HG02870 (cell line): ENCODE data around the gene EIF3L.

ENCODE experiments used
- ATAC-seq: cut with Tn5 transposase; IDR thresholded peaks from one replicate; pipeline ENCODE4 v1.9.1; 2021; ENCODE audit warnings: mild to moderate bottlenecking, moderate library complexity; ENCODE audit not compliant: unreplicated experiment

EIF3L gene

DNA sequence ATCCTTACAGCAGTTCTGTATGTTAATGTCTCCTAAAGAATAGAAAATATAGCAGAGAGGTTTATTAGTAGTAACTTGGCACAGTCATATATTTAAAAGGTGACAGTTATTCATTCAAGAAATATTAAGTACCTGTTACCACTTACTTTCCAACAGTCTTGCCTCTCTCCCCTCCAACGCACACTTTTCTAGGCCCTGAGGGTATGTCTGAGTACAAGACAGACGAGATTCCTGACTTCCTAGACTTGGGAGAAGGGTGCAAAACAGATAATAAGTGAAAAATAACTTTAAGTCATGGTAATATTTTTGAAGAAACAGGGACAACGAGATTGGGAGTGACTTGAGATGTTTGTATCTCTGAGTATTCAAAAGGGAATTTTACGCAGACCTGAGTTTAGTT is 1.6 kb downstream of the EIF3L start:
- no peak for ATAC-seq

DNA sequence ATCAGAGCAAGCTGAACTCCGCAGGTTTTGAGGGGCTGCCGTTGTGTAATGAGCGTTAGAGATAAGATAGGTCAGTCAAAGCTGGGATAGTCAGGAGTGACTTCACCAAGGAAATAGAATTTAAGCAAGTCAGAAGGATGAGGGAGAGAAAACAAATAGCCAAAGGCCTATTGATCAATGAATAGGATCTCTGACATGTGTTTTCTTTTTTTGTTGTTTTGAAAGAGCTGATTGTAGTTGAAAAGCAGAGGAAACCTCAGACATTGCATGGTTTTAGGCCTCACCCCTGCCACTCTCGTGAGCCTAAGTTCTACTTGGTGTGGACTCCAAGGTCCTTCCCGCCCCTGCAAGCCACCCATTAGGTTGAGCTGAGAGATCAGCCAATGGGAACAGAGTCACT is 3.2 kb downstream of the EIF3L start:
- no peak for ATAC-seq

DNA sequence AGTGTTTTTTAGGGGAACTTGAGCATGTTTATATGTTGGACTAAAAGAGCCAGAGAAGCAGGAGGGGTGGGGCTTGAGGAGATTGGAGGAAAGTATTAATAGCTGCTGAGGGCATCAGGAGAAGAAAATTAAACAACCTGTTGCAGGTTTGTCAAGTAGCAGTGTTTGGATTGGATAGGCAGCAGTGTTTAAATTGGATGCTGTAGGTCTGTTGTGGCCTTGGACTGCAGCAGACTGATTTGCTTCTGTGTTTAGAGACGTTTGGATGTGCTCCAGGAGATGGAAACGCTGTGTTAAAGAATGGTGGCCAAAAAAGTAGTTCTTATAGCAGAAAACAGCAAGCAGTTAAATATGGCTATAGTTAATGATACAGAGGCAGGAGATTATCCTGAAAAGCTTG is 5.7 kb downstream of the EIF3L start:
- no peak for ATAC-seq

DNA sequence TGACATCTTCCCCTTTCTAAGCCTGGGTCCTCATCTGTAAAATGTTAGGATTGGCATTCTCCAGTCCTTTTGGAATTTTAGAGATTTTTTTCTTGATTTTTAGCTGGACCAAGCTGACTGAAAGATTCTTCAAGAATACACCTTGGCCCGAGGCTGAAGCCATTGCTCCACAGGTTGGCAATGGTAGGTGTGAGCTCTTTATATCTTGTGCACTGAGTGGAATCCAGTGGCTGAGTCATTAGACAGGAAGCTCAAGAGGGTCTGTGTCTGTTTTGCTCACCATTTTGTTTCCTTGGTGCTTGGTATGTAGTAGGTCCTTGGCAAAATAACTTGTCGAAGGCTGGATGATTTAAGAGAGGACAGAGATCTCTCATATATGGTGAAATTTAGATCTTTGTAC is 6.2 kb downstream of the EIF3L start:
- ATAC-seq = no peak

DNA sequence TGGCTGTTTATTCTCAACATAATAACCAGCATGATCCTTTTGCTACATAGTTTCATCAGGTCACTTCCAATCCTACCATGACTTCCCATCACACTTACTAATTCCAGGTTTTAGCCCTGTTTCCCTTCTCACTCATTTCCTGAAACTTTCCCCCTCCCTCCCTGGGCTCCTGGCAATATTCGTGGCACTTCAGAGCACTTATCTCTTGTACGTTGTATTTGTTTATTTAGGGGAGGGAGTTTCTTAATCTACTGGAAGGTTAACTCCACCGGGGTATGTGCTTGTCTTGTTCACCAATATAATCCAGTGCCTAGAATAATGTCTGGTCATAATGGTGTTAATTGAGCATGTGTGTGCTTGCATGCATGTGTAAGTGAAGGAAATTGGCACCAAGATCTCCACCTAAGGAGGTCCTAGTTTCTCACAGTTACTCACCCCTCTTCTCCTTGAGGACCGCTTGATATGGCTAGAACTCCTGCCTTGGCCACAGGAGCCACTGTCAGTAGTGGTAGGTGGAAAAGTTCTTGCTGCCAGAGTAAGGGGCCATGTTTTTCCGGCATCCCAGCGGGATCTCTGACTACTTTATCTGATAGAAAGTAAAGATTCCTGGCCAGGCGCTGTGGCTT is 11.7 kb downstream of the EIF3L start:
- ATAC-seq = no peak

DNA sequence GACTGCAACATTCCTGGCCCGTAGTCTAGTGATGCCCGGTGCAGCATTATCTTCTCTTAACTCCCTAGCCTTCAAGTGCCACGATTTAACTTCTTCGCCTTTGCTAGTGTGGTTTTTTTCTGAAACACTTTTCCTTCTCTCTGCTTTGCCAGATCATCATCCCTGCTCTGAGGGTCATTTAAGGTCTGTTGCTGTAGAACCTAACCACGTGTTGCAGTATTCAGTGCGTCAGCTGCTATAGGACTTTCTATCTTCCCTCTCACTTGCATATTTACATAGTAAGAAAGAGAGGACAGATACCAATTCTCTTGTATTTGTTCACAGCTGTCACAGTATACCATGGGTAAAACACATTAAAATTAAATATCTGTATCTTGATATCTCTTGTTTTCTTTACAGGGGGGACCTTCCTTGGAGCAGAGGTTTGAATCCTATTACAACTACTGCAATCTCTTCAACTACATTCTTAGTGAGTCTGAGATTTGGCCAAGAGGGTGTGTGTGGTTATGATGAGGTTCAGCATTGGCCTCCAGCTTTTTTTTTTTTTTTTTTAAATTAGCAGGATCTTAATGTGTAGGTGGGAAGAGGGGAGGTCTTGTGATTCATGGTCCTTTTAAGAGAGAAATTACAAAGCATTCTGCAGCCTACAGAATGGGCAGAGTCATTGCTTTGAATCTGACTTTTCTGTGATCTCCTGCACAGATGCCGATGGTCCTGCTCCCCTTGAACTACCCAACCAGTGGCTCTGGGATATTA is 13.5 kb downstream of the EIF3L start:
- ATAC-seq = no peak

DNA sequence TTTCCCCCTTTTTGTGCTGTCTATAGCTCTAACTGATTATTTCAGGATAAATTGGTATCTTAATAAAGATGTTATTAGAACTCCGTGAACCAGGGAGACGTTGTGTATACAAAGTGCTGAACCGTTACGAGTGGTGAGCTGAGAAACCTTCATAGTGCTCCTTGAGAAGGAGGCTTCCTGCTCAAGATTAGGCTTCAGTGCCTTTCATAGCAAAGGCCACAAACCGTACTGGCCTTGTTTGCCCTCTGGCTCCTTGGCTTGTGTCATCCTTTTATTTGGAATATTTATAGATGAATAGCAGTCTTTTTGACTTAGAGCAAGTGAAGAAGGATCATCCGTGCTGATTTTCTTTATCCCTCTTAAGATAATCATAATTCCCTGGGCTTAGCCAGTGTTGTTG is 16.3 kb downstream of the EIF3L start:
- no peak for ATAC-seq

DNA sequence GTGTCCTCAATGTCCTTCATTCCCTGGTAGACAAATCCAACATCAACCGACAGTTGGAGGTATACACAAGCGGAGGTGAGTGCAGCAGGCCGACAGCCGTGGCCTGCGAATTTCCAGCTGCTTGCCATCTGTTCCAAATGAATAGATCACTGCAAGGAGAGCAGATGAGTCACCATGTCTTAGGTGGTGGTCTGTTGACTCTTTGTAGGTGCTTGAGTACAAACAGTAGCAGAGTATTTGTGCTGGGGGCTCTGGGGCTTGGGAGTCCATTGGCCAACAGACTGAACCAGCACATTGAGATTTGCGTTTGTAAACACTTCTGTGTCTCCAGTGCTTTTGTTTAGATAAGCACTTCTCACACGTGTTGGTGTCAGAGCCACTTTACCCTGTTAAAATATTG is 21.1 kb downstream of the EIF3L start:
- no peak for ATAC-seq

DNA sequence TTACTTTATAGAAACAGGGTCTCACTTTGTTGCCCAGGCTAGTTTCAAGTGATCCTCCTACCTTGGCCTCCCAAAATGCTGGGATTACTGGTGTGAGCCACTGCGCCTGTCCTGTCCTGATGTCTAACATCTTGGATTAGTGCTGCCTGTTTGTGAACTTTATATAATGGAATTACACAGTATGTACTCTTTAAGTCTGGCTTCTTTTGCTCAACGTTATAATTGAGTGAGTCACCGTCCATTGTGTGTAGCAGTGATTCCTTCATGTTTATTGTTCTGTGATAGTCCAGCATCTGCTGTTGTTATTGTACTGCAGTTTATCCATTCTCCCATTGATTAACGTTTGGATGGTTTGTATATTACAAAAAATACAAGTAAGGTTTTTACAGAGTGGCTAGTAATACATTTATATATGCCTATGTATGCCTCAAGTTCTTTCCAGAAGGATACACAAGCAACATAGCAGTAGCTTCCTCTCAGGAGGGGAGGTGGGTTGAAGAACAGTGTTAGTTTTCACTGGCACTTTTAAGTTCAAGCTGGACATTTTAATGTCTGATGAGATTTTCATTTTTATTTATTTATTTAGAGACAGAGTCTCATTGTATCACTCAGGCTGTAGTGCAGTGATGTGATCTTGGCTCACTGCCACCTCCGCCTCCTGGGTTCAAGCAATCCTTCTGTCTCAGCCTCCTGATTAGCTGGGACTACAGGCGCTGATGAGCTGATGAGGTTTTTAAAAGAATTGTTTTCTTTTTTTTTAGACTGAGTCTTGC is 31.6 kb downstream of the EIF3L start:
- ATAC-seq = no peak

DNA sequence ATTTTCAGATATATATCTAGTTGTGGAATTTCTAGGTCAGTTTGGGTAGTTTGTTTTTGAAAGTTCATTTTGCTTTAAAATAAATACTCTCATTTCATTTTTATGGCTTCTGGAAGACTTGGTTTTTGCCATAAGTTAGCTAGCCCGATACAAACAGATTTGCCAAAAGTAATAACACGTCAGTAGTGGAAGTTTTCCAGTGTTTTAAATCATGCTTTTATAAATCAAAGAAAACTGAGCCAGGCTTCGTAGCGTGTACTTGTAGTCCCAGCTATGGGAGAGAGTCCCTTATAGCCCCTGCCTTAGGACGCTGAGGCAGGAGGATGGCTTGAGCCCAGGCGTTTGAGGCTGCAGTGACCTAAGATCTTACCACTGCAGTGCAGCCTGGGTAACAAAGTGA is 35.2 kb downstream of the EIF3L start:
- no peak for ATAC-seq

DNA sequence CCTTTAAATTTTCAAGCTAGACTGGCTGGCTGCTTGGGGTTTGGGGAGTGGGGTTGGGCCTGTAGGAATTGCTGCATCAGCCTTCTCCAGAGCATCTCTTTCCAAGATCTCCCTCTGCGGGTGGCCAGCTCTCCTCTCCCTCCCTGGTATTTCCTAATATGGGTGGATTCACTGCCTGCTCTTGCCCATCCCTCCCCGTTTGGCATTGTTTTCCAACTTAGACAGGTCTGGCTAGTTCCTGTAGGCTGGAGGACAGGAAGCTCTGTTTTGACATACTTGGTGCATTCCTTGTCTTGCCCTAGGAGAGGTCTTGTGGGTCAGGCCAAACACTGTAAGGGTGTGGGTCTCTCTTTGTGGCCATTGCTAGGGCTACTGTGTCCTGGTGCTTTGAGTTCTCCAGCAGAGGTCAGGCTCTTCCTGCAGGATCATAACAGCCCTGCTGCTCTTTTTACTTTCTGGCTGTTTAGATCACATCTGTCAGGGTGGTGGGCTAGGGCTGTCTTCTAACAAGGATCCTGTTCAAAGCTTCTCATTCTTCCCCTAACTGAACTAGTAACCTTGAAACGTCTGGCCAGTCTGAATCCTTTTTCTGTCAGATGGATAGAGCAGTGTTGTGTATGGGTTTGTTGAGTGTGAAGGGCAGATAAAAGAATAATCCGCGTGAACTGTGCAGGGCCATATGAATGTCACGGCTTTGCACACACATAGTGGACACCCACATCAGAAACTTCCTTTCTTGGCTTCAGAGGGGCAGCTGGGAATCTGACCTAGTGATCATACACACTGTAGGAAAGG is 38.6 kb downstream of the EIF3L start:
- no peak for ATAC-seq

DNA sequence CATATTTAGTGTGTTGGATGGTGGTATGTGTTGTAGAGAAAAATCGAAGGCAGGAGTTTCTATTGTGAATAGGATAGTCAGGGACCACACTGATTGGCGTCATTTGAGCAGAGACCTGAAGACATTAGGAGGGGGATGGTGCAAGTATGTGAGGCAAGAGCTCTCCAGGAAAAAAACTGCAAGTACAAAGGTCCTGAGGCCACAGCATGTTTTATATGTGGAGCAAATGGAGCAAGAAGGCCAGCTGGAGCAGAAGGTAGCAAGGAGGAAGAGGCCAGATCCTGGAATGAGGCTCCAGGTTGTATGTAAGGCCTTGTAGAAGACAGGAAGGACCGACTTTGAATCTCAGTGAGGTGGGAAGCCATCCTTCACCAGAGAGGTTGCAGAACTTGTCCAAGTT is 42.7 kb downstream of the EIF3L start:
- no peak for ATAC-seq

DNA sequence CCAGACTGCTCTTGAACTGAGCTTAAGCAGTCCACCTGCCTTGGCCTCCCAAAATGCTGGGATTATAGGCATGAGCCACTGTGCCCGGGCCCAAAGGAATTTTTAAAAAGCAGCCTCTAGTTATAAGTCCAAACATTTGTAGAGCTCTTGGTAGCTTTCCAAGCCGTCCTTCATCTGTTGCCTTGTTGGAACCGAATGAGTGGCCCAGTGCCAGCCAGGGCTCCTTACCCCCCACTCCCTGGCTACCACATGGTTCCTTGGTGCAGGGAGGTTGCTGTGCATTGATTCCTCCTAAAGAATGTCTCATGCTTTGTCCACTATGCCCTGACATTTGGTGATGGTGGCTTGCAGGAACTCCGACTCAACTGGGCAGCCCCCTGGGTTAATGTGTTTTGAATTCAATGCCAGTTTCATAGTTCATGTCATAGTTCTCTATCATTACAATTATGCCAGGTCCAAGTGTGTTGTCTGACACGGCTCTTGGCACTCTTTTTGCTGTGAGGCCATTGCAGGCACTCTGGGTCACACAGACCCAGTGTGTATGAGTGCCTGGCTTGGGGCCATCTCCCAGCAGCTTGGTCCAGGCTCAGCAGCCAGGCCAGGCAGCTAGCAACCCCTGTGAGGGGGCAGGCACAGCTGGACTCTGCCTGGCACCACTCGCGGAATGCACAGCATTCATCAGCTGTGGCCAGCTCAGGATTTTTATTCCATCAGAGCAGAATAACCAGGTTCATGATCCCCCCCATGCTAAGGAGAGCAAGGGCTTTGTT is 43.5 kb downstream of the EIF3L start:
- no peak for ATAC-seq

DNA sequence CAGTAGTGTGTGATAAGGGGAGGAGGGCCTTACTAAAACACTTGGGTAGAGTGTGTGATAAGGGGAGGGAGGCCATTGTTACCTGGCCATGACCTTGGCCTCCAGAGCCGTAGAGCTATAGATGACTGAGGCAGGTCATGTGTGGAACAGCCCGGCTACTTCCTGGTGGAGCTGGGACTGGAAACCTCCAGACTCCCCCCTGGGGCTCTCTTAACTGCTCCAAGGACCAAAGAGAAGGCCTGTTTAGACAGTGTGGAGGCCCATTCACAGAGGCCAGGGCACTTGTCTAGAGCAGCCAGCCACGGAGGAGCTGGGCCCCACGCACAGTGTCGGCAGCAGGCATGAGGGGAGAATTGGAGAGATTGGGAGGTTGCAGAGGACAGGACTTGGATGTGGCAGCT is 44.4 kb downstream of the EIF3L start:
- ATAC-seq = no peak

DNA sequence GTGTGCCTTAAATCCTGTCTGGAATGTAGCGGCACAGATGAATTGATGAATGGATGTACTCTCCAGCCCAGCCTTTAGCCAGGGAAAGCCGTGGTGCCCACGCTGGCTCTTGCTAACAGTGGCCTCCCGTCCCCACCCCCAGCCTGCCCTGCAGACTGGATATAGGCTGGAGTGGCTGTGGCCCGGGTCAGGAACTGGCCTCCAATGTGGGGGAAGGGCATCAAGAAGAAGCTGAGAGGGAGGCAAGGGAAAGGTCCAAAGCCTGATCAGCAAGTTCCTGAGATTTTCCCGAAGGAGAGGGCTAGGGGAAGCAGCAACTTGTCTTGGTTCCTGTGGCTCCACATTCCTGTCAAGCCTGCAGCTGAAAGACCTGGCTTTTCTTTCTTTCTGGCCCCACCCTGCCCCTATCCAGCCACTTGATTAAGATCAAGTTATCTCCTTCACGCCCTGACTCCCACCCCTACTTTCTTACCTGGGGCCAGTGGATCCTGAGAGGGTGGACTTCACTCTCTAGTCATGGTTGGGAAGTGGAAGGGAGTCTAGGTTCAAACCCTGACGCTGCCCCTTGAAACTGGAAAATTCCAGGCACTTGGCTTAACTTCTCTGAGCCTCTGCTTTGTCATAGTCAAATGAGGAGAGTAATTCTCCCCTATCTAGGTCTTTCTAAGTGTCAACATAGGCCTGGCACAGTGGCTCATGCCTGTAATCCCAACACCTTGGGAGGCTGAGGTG is 45.9 kb downstream of the EIF3L start:
- ATAC-seq = no peak

DNA sequence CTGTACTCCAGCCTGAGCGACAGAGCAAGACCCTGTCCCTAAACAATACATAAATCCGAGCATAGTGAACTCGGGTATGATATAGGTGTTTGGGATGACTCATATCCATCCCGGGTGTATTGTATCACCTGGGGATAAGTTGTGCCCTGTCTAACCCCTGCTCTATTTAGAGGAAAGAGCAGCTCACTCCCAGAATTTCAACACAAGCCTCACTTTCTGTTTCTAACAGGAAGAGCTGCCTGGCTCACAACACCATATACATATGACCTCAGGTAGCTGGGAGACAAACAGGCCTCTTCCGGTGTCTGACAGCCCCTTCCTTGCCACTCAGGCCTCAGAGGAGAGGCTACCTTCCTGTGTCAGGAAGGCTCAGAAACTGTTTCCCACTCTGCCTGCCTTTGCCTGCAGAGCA is 47.0 kb downstream of the EIF3L start:
- no peak for ATAC-seq

DNA sequence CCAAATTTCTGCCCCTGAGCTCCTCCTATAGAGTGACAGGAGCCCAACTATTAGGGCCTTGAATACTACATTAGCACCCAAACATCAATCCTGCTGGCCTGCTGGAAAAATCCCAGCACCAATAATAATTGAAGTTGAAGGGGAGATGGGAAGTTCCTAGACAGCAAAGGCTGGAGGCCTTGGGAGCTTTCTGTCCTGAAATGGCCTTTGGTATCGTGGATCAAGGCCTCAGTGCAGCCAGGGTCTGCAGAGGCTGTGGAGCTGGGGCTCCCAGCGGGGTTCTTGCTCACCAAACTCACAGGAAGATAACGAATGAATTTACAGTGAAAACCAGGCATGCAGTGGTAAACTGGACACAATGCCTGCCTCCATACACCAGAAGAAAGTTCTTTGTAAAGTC is 47.7 kb downstream of the EIF3L start:
- ATAC-seq = no peak

DNA sequence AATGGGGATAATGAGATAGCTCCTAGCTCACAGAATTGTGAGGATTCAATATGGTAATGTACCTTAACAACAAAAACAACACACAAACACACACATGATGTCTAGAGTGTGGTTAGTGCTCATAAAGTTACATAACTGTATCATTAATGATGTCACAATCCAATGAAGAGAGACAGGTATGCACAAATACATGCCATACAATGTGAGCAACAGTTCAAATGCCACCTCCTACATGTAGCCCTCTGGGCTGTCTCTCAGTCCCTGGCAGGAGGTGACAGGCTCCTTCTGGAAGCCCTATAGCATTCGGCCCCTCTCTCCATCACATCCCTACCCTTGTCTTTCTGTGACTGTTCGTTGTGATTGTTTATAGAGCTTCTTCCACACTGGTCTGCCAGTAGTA is 48.6 kb downstream of the EIF3L start:
- no peak for ATAC-seq

DNA sequence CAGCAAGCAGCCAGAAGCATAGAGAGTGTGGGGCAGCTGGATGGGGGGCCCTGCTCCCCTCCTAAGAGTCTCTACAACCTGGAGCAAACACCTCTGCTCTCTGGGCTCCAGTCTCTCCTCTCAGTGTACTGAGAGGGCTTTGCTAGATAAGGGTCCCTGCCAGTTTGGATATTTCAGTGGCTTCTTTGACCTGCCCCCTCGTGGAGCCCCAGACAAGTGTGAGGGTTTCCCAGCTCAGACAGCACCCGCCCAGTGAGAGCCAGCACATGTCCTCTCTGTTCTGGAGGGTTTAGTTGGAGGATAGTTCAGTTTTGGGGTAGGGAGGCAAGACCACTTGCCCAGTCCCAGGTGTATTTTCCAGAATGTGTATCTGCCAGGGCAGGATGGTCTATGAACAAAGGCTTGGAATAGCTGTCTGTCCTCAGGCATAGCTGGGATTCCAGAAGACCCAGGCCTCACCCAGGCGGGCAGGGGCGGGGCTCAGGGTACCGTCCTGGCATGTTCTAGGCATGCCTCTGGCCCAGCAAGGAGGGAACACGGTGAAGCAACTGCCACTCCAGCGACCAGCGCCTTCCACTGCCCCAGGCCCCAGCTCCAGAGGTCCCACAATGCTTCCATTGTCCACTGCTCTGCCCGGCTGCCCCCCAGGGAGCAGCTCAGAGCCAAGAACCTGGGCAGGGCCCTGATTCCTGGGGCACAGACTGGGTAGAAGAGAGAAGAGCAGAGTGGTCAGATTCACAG is 49.4 kb downstream of the EIF3L start:
- ATAC-seq = no peak
